IPS-NIHi7 (cell line): ENCODE results near the gene XPR1.

Experiments used
- DNase-seq: peaks from one replicate; pipeline ENCODE4 v3.0.0; 2012; ENCODE audit warnings: mixed read lengths; ENCODE audit errors: extremely low spot score

XPR1 gene

DNA sequence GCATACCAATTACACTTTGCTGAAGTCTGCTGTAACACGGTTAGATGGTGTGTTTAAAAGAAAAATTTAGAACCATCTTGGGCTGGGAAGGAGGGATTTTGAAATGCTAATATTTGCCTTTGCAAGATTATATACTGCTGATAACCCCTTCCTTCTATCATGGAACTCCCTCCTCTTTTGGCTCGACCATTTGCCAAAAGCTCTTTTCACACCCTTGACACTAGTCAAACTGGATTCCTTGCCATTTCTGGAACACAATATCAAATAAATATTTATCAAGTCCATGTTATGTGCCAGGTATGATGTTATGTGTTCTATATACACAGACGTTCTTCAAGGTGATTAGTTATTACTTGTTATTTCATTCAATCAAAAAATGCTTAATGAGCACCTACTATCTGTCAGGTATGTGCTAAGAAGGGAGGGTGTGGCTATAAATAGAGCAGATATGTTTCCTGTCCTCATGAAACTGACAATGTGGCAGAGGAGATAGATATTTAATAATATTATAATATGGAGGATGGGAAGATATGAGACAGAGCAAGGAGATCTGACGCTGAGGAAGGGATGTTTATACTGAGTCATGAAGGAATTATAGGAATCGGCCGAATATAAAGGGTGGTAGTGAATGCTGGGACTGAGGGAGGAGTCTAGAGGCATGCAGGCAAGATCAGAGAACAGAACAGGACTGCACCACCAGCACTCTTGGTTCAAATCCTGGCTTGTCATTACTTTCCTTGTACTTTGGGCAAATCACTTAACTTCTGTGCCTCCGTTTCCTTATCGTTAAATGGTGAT, 16.1 kb upstream of the XPR1 start:
- no peak for DNase-seq

DNA sequence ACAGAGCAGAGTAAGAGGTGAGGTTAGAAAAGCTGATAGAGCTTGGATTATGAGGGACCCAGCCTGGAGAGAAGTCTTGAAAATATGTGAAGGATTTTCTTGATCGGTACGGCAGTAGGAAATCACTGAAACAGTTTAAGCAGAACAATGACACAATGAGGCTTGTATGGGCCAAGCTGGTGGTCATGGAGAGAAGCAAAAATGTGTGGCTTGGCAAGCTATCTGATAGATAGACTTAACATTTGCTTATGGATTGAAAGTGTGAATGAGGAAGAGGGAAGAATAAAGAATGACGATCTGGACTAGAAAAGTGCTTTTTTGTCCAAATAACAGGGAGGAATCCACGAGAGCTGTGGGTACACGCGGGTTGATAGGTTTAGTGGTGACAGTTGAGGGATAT, 15.4 kb upstream of the XPR1 start:
- DNase-seq, result no peak

DNA sequence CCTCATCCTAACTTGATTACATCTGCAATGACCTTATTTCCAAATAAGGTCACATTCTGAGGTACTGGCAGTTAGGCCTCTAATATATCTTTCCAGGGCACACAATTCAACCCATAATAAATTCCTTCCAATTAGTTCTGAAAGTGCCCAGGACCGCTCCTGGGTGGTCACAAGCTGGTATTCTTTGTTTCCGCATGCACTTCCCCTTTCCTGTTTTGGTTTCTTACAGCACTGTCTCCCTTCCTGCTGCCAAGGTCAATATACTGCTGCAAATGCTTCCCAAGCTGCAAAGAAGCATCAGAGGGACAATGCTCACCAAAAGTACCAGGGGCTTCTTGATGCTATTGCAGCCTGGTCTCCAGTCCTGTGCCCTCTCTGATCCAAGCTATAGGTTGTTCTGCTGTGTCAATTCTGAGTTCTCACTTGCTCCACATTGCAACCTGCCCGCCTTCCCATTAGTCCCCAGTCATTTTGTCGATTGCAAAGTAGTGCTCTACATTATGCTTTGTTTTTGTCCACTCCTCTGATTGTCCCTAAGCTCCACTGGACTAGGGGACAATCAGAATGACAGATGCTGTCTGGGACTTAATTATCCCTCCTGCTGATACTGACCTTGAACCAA, 13.9 kb upstream of the XPR1 start:
- no peak for DNase-seq

DNA sequence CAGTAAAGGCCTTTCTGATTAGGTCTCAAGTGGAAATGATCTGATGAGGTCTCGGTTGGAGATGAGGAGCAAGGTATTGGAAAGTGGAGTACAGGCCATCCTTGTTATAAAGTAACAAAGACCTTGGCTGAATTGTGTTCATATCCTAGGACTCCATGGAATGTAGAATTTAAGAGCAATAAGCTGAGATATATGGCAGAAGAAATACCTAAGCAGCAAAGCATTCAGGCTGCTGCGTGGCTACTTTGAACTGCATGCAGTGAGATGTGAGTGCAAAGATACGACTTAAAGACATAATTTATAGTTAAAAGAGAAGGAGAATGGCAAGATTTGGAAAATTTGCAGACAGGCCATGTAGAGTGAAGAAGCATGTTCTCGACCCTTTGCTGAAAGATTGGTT, 11.2 kb upstream of the XPR1 start:
- DNase-seq, result no peak

- no peak for DNase-seq
Observed at GRCh38 chr1:180622658-180623508, 8.9 kb upstream of the XPR1 start.

DNA sequence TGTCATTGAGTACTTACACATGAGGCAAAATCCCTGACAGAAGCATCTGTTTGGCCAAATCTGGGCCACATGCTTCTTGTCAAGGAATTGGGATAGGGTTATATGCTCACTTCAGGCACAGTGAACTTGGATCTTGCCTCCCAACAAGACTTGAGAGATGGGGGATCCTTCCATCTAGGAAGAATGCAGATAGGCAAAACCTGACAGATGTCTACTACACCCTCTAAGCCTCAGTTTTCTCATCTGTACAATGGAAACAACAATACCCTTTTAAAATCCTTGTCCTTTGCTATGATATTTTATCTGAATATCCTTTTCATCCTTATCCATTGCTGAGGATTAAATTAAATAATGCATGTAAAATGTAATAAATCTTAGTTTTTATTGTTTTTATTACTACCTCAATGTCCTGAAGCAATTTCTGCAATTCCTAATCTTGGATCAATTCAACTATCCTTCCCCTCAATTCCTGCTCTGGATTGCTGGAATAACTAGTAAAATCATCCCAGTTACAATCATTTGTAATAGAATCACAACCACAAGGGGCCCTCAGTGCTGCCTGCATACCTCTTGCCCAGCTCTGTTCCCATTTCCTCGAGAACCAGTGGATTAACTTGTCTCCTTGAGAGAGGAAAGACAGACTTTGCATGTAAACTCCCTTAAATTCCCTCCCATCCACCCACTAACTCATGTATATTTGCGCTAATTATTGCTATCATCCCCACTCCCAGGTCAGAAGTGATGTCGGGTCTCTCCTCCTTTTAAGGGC, 8.1 kb upstream of the XPR1 start:
- DNase-seq, result peak; percentile 57

DNA sequence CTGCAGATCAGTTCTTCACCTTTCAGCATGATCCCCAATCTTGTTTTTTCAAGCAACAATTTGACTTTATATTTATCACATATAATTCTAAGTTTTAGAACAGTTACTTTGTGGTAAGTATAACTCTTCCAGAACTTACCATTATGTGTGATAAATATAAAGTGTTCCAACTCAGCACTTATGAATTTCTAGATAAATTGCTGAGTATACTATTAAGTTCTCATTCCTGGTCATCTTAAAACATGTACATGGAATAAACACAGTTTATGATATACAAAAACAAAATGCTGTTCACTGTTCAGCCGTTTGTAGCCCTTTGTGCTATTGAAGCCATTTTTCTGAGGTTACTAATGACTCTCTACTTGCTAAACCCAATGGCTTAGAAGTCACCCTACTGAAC, 5.1 kb upstream of the XPR1 start:
- no peak for DNase-seq

DNA sequence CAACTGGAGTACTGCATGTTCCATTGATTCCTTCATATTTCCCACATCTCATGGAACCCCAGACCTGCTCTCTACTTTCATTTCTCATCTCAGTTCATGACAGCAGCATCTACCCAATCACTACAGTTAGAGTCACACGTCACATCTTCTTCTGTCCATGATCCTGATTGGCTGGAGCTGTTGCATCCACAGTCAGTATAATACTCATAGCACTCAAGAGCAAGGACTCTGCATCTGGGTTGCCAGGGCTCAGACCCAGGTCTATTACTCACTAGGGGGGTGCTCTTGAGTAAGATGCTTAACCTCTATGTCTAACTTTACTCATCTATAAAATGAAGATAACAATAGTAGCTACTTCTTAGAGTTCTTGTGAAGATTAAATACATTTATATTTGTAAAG, 4.4 kb upstream of the XPR1 start:
- no peak for DNase-seq

DNA sequence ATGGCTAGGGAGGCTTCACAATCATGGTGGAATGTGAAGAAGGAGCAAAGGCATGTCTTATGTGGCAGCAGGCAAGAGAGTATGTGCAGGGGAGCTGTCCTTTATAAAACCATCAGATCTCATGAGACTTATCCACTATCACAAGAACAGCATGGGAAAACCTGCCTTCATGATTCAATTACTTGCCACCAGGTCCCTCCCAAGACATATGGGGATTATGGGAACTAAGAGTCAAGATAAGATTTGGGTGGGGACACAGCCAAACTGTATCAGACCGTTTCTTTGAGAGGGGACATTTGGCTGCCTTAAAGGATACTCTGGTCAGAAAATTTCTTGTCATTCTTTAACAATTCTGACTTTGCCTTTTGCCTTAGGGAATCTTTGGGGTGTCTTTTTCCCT, 3.2 kb upstream of the XPR1 start:
- no peak for DNase-seq

DNA sequence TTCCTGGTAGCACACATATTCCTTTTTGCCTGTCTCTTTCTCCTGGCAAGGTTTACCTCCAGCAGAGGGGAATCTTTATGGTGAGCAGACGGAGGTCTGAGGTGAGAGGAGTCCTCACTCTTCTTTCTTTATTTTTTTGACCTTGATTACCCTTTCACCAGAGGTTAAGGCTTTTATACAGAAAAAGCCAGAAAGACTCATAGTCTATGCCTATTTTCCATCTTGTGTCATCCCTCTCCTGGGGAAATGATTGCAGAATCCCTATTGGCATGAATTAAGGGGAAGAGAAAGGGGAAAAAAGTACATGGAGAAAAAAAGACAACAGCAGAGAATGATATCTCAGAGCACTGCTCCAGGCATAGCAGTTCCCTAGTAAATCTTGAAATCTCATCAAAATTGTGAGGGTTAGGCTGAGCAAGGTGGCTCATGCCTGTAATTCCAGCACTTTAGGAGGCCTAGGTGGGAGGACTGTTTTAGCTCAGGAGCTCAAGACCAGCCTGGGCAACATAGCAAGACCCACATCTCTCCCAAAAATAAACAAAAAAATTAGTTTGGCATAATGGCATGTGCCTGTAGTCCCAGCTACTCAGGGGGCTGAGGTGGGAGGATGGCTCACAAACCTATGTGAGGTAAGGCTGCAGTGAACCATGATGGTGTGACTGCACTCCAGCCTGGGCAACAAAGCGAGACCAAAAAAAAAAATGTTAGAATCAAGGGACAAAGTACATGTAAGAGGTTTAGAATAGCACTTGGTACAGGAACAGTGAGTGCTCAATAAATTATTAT, 1.2 kb upstream of the XPR1 start:
- no peak for DNase-seq

DNA sequence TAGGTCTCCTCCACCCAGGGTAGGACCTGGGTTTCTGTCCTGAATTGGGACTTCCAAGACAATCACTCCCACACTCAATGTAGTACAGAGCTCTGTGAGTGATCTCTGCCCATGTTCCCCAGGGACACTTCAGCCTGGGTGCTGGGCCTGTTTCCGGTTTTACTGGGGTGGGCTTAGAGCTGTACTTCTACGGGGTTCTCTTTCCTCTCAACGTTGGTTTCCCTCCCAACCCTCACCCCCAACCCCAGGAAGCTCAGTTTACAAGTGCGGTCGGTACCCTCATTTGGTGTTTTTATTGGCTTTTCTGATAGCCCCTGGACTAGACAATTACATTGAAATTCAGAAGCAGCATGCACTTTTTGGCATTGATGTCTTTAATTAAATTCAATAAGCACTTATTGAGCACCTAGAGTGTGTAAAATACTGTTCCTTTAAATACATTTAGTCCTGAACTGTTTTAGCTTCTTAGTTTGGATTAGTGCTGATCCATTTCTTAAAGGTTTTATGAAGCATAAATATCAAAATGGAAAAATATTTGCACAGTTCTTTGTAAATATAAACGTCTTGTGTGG, 542 bp upstream of the XPR1 start:
- no peak for DNase-seq

GRCh38 chr1:180632326-180633056, 669 bp downstream of the XPR1 start:
- DNase-seq, result peak; percentile 67

DNA sequence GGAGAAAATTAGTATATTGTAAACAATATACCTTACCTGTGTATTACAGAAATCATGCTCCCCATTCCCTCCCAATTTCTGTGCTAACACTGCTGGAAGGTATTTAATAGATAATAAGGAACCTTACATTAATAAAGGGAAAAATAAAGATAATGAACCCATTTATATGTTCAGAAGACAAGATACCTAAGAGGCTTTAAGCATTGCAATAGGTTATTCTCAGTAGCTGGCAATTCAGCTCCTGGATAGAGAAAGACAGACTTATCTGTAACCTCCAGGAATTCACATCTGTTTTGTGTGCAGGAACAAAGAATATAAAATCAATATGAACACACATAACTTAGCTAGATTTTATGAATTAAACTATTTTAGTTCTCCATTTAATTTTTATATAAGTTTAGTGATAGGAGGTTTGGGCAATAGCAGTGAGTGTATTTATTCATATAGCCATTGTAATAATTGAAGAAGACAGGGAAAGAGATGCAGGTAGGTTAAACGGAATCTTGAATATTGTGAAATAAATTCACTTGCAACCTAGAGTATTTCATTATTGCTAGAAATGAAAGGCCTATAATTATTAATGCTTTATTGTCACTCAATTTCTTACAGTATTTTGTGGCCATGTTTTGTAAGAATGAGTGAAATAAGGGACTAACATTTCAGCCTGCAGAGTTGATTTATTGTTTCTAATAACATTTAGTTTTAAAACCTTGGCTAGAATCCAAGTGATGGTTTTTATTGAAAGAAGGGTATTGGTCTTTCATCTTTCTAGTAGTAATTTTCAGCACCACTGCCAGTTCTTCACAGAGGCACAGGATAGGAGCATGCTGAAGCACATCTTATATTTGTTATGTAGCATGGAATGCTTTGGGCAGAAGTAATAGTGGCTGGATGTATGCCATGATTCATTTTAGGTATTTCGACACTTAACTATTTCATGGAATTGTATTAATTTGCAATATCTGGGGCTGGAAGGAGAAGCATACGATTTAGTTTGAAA, 1.5 kb downstream of the XPR1 start:
- DNase-seq, result no peak

DNA sequence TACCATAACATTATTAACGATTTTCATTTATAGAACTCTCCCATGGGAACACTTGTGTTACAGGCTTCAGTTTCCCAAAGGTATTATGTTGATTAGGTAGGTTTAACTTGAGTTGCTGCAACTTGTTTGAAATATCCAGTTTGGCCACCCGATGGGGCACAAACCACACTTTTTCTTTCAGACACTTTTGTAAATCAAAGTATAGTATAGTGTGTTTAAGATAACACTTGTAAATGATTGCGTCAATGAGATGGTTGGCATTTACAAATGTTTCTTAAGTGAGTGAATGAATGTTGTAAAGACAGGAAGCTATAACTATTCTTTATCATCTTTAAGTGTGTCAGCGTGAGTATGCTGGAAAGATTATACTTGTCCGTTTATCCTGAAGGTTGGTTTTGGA, 4.3 kb downstream of the XPR1 start:
- no peak for DNase-seq

DNA sequence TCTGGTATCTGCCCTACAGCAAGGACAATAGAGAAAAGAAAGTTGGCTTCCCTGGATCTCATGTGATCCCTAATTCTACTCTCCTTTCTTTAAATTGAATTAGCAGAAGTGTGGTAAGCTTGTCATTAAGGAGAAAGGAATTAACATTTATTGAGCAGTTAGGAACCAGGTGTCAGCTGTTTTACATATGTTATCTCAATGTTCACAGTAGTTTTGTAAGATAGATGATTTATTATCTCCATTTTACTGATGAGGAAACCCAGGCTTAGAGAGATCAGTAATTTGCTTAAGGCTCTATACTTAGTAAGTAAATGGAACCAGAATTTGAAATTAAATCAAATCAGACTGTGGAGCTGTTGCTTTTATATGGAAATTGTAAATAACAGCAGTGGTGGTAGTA, 8.0 kb downstream of the XPR1 start:
- DNase-seq, result no peak

- no peak for DNase-seq
Observed at GRCh38 chr1:180640531-180640949, 8.7 kb downstream of the XPR1 start.

- DNase-seq, result no peak
Observed at GRCh38 chr1:180641662-180642061, 9.8 kb downstream of the XPR1 start.

DNA sequence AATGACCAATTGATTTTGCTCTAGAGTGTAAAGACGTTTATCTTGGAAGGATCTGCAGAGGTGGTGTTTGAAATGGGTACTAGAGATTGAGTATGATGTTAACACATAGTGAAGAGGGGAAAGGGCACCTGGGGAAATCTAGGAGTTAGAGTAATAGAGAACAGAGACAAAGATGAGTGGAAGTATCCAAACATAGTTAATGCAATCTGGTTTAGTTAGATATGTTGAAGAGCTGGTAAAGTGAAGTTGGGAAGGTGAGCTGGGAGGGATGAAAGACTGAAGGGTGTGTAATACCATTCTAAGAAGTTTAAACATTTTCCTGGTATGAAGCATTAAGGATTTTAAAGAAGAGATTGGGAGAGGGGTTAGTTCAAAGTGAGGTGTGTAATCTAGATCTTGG, 11.0 kb downstream of the XPR1 start:
- no peak for DNase-seq

- DNase-seq, result no peak
Observed at GRCh38 chr1:180643693-180644092, 11.9 kb downstream of the XPR1 start.
